WTC11 (cell line): ENCODE data around the gene LRRC72. TPM values are rescaled to one million over a fixed set of nuclear protein-coding genes. Genes with fewer than 3 reads are reported as not detected.

Experiments
- ATAC-seq: fragments of 200-7000 bp; cut with Tn5 transposase; 2 replicates; pipeline ENCODE4 v1.10.0; 2021; ENCODE audit warnings: mild to moderate bottlenecking, moderate library complexity
- CTCF ChIA-PET: fragments of 300-600 bp; sonication (Branson Sonifier 250); formaldehyde crosslinking; loops from one replicate; lab custom pipeline; 2021; ENCODE audit warnings: antibody characterized with exemption; lab: Charles Lee
- POLR2A ChIA-PET: fragments of 350-600 bp; sonication (Branson Sonifier 250); formaldehyde crosslinking; loops from one replicate; lab custom pipeline; 2021; ENCODE audit warnings: antibody characterized with exemption; lab: Charles Lee
- DNase-seq: peaks from one replicate; pipeline ENCODE4 v3.0.0; 2021; ENCODE audit warnings: low spot score
- H3K27ac Mint-ChIP-seq: 2 replicates; pipeline ENCODE4 v1.8.0; 2021; ENCODE audit warnings: mixed read lengths
- H3K27me3 Mint-ChIP-seq: 2 replicates; pipeline ENCODE4 v1.8.0; 2021; ENCODE audit warnings: low read depth, mild to moderate bottlenecking, moderate library complexity, mixed read lengths
- H3K36me3 Mint-ChIP-seq: 2 replicates; pipeline ENCODE4 v1.8.0; 2021; ENCODE audit warnings: mixed read lengths
- H3K4me1 Mint-ChIP-seq: 2 replicates; pipeline ENCODE4 v1.8.0; 2022; ENCODE audit warnings: mixed read lengths
- H3K4me3 Mint-ChIP-seq: 2 replicates; pipeline ENCODE4 v1.8.0; 2021; ENCODE audit warnings: mild to moderate bottlenecking, moderate library complexity, mixed read lengths
- H3K9me3 Mint-ChIP-seq: 2 replicates; pipeline ENCODE4 v1.8.0; 2021; ENCODE audit warnings: mixed read lengths
- CREB1 ChIP-seq: sonication (generic); formaldehyde crosslinking; IDR thresholded peaks from 2 replicates; pipeline ENCODE4 v1.8.0; 2023; ENCODE audit warnings: mild to moderate bottlenecking, missing genetic modification reagents
- MXD4 ChIP-seq: fragments of 250-450 bp; sonication (Bioruptor Pico); IDR thresholded peaks from 2 replicates; pipeline ENCODE4 v1.8.0; 2021; ENCODE audit warnings: mild to moderate bottlenecking, moderate library complexity, borderline replicate concordance
- NR2C2 ChIP-seq: sonication (generic); formaldehyde crosslinking; IDR thresholded peaks from 2 replicates; pipeline ENCODE4 v1.8.0; 2022; ENCODE audit warnings: mild to moderate bottlenecking, missing genetic modification reagents
- NR3C1 ChIP-seq: sonication (generic); formaldehyde crosslinking; conservative IDR thresholded peaks from 2 replicates; pipeline ENCODE4 v1.8.1; 2023; ENCODE audit warnings: low read depth, mild to moderate bottlenecking, missing genetic modification reagents
- ZNF232 ChIP-seq: sonication (generic); formaldehyde crosslinking; IDR thresholded peaks from 2 replicates; pipeline ENCODE4 v1.8.0; 2022; ENCODE audit warnings: mild to moderate bottlenecking, missing genetic modification reagents
- total RNA-seq: library from RNA; stranded (reverse); gene quantifications from 3 replicates; pipeline ENCODE4 v1.2.3, GENCODE V29; 2021
- TF ChIP-seq, protein P1 (sequence below): sonication (generic); formaldehyde crosslinking; IDR thresholded peaks from 2 replicates; pipeline ENCODE4 v1.8.1; 2022; ENCODE audit warnings: missing genetic modification reagents, borderline replicate concordance
- TF ChIP-seq, protein P2 (sequence below): sonication (generic); formaldehyde crosslinking; IDR thresholded peaks from 2 replicates; pipeline ENCODE4 v1.8.0; 2022; ENCODE audit warnings: mild to moderate bottlenecking, missing genetic modification reagents
- TF ChIP-seq, protein P3 (sequence below): fragments of 250-450 bp; sonication (Bioruptor Pico); IDR thresholded peaks from 2 replicates; pipeline ENCODE4 v2.1.2; 2022; ENCODE audit warnings: mild to moderate bottlenecking, moderate library complexity
- TF ChIP-seq, protein P4 (sequence below): sonication (generic); formaldehyde crosslinking; IDR thresholded peaks from 2 replicates; pipeline ENCODE4 v1.8.1; 2023; ENCODE audit warnings: mild to moderate bottlenecking, missing genetic modification reagents, moderate library complexity
- TF ChIP-seq, protein P5 (sequence below): sonication (generic); formaldehyde crosslinking; IDR thresholded peaks from 2 replicates; pipeline ENCODE4 v1.8.0; 2022; ENCODE audit warnings: mild to moderate bottlenecking, missing genetic modification reagents
- TF ChIP-seq, protein P6 (sequence below): sonication (generic); formaldehyde crosslinking; IDR thresholded peaks from 2 replicates; pipeline ENCODE4 v1.8.1; 2022; ENCODE audit warnings: mild to moderate bottlenecking, moderate library complexity, missing genetic modification reagents
- TF ChIP-seq, protein P7 (sequence below): sonication (generic); formaldehyde crosslinking; IDR thresholded peaks from 2 replicates; pipeline ENCODE4 v1.8.0; 2022; ENCODE audit warnings: missing genetic modification reagents
- TF ChIP-seq, protein P8 (sequence below): fragments of 250-450 bp; sonication (Bioruptor Pico); IDR thresholded peaks from 2 replicates; pipeline ENCODE4 v1.8.0; 2021; ENCODE audit warnings: mild to moderate bottlenecking

The LRRC72 gene
- total RNA-seq, 1 experiment from 2014 or later, result not detected

DNA sequence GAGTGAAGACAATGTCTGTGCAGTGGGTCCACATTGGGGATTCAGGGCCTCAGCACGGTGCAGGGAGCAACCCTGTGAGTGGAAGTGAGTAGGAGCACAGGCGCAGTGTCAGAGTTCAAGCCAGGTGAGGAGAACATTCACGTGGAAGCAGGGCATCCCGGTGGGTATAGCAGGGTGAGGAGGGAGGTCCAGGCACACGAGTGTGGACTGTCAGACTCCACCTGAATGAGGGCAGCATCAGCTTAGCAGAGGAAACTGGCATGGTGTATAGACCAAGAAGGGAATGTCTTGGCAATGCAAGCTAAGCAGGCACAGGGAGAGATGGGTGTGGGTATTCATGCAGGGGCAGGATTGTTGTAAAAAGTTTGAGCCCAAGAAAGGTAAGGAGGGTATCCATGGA lies 15.3 kb upstream of the LRRC72 start:
- ATAC-seq (no peak), DNase-seq (no peak)
- CTCF ChIA-PET, result no interaction called here
- TF ChIP-seq, protein P1, sequence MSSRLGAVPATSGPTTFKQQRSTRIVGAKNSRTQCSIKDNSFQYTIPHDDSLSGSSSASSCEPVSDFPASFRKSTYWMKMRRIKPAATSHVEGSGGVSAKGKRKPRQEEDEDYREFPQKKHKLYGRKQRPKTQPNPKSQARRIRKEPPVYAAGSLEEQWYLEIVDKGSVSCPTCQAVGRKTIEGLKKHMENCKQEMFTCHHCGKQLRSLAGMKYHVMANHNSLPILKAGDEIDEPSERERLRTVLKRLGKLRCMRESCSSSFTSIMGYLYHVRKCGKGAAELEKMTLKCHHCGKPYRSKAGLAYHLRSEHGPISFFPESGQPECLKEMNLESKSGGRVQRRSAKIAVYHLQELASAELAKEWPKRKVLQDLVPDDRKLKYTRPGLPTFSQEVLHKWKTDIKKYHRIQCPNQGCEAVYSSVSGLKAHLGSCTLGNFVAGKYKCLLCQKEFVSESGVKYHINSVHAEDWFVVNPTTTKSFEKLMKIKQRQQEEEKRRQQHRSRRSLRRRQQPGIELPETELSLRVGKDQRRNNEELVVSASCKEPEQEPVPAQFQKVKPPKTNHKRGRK (CRISPR knock-in tag), result no peak
- TF ChIP-seq, protein P2, sequence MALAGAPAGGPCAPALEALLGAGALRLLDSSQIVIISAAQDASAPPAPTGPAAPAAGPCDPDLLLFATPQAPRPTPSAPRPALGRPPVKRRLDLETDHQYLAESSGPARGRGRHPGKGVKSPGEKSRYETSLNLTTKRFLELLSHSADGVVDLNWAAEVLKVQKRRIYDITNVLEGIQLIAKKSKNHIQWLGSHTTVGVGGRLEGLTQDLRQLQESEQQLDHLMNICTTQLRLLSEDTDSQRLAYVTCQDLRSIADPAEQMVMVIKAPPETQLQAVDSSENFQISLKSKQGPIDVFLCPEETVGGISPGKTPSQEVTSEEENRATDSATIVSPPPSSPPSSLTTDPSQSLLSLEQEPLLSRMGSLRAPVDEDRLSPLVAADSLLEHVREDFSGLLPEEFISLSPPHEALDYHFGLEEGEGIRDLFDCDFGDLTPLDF (CRISPR knock-in tag), result no peak
- TF ChIP-seq, protein P3, sequence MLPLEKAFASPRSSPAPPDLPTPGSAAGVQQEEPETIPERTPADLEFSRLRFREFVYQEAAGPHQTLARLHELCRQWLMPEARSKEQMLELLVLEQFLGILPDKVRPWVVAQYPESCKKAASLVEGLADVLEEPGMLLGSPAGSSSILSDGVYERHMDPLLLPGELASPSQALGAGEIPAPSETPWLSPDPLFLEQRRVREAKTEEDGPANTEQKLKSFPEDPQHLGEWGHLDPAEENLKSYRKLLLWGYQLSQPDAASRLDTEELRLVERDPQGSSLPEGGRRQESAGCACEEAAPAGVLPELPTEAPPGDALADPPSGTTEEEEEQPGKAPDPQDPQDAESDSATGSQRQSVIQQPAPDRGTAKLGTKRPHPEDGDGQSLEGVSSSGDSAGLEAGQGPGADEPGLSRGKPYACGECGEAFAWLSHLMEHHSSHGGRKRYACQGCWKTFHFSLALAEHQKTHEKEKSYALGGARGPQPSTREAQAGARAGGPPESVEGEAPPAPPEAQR, result no peak
- TF ChIP-seq, protein P4, sequence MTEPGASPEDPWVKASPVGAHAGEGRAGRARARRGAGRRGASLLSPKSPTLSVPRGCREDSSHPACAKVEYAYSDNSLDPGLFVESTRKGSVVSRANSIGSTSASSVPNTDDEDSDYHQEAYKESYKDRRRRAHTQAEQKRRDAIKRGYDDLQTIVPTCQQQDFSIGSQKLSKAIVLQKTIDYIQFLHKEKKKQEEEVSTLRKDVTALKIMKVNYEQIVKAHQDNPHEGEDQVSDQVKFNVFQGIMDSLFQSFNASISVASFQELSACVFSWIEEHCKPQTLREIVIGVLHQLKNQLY, result no peak
- no peak for TF ChIP-seq CREB1 (CRISPR knock-in tag)
- no peak for TF ChIP-seq NR2C2 (CRISPR knock-in tag)
- no peak for TF ChIP-seq NR3C1 (CRISPR knock-in tag)
- no peak for TF ChIP-seq MXD4
- TF ChIP-seq, protein P5, sequence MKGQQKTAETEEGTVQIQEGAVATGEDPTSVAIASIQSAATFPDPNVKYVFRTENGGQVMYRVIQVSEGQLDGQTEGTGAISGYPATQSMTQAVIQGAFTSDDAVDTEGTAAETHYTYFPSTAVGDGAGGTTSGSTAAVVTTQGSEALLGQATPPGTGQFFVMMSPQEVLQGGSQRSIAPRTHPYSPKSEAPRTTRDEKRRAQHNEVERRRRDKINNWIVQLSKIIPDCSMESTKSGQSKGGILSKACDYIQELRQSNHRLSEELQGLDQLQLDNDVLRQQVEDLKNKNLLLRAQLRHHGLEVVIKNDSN (CRISPR knock-in tag), result no peak
- peaks cover 18% of the 10 kb centered on the region for H3K9me3 Mint-ChIP-seq
- no peak overlapping the region for H3K27ac Mint-ChIP-seq
- no peak overlapping the region for H3K4me3 Mint-ChIP-seq
- POLR2A ChIA-PET, result no interaction called here
- peaks cover 17% of the 10 kb centered on the region for H3K4me1 Mint-ChIP-seq
- no peaks in the 10 kb centered on the region for H3K36me3 Mint-ChIP-seq
- H3K27me3 Mint-ChIP-seq, result no peaks in the 10 kb centered on the region

DNA sequence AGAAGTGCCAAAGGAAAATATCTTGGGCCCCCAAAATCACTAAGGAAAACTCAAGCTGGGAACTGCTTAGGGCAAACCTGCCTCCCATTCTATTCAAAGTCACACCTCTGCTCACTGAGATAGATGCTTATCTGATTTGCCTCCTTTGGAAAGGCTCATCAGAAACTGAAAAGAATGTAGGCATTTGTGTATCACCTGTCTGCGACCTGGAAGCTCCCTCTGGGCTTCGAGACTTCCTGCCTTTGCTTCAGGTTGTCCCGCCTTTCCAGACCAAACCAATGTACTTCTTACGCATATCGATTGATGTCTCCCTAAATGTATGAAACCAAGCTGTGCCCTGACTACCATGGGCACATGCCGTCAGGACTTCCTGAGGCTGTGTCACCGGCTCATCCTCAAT lies 14.5 kb upstream of the LRRC72 start:
- POLR2A ChIA-PET, result no interaction called here
- H3K4me1 Mint-ChIP-seq, result peaks cover 17% of the 10 kb centered on the region
- H3K27me3 Mint-ChIP-seq, result no peaks in the 10 kb centered on the region
- no peak overlapping the region for H3K27ac Mint-ChIP-seq
- H3K4me3 Mint-ChIP-seq, result no peak overlapping the region
- peaks cover 18% of the 10 kb centered on the region for H3K9me3 Mint-ChIP-seq
- no peaks in the 10 kb centered on the region for H3K36me3 Mint-ChIP-seq
- TF ChIP-seq, protein P6, sequence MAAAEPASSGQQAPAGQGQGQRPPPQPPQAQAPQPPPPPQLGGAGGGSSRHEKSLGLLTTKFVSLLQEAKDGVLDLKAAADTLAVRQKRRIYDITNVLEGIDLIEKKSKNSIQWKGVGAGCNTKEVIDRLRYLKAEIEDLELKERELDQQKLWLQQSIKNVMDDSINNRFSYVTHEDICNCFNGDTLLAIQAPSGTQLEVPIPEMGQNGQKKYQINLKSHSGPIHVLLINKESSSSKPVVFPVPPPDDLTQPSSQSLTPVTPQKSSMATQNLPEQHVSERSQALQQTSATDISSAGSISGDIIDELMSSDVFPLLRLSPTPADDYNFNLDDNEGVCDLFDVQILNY (CRISPR knock-in tag), result no peak
- TF ChIP-seq, protein P5 (CRISPR knock-in tag), result no peak
- CTCF ChIA-PET, result no interaction called here
- no peak for DNase-seq
- ATAC-seq, result peak; percentile 73

DNA sequence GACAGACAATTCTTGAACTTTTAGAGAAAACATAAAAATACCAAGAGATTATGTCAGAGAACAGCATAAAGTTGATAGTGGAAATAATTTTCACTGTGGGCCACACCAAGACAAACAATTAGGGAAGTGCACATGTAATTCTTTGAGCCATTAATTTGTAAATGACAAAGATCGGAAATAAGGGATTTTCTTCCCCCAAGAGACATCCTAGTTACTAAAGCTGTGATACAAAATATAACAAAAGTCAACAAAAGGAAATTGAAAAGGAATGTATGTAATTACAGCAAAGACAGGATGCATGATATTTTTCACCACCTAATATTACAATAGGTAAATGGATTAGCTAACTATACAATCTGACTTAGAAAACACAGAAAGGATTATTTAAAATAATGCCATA lies 12.4 kb upstream of the LRRC72 start:
- ChIA-PET POLR2A (interaction anchor here (0.6 kb wide), 1 partner anchor 9 kb away, joined by 3 read pairs; no protein-coding TSS in a partner anchor), CTCF (no interaction called here)
- no peak overlapping the region for H3K4me3 Mint-ChIP-seq
- H3K27me3 Mint-ChIP-seq, result no peaks in the 10 kb centered on the region
- no peak for TF ChIP-seq ZNF232 (CRISPR knock-in tag)
- TF ChIP-seq, protein P7, sequence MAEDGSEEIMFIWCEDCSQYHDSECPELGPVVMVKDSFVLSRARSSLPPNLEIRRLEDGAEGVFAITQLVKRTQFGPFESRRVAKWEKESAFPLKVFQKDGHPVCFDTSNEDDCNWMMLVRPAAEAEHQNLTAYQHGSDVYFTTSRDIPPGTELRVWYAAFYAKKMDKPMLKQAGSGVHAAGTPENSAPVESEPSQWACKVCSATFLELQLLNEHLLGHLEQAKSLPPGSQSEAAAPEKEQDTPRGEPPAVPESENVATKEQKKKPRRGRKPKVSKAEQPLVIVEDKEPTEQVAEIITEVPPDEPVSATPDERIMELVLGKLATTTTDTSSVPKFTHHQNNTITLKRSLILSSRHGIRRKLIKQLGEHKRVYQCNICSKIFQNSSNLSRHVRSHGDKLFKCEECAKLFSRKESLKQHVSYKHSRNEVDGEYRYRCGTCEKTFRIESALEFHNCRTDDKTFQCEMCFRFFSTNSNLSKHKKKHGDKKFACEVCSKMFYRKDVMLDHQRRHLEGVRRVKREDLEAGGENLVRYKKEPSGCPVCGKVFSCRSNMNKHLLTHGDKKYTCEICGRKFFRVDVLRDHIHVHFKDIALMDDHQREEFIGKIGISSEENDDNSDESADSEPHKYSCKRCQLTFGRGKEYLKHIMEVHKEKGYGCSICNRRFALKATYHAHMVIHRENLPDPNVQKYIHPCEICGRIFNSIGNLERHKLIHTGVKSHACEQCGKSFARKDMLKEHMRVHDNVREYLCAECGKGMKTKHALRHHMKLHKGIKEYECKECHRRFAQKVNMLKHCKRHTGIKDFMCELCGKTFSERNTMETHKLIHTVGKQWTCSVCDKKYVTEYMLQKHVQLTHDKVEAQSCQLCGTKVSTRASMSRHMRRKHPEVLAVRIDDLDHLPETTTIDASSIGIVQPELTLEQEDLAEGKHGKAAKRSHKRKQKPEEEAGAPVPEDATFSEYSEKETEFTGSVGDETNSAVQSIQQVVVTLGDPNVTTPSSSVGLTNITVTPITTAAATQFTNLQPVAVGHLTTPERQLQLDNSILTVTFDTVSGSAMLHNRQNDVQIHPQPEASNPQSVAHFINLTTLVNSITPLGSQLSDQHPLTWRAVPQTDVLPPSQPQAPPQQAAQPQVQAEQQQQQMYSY (CRISPR knock-in tag), result no peak
- TF ChIP-seq, protein P3, result no peak
- TF ChIP-seq, protein P8, sequence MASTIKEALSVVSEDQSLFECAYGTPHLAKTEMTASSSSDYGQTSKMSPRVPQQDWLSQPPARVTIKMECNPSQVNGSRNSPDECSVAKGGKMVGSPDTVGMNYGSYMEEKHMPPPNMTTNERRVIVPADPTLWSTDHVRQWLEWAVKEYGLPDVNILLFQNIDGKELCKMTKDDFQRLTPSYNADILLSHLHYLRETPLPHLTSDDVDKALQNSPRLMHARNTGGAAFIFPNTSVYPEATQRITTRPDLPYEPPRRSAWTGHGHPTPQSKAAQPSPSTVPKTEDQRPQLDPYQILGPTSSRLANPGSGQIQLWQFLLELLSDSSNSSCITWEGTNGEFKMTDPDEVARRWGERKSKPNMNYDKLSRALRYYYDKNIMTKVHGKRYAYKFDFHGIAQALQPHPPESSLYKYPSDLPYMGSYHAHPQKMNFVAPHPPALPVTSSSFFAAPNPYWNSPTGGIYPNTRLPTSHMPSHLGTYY (CRISPR knock-in tag), result no peak
- no peaks in the 10 kb centered on the region for H3K36me3 Mint-ChIP-seq
- peaks cover 17% of the 10 kb centered on the region for H3K4me1 Mint-ChIP-seq
- H3K9me3 Mint-ChIP-seq, result peaks cover 11% of the 10 kb centered on the region; the same call in 1 of the 2 replicates
- no peak for DNase-seq
- H3K27ac Mint-ChIP-seq, result no peak overlapping the region
- no peak for ATAC-seq
